Renal cortex interstitium (tissue), 11 donors: ENCODE results near the gene TDRKH. TPM values are rescaled to one million over a fixed set of nuclear protein-coding genes. Genes with fewer than 3 reads are reported as not detected.
"Not testable (repeated sequence)": the region's sequence is repeated elsewhere in the genome, so short reads cannot be mapped to it uniquely, and the experiment has no call there.

Source experiments
- DNase-seq, 11 donors: peaks; one replicate each; pipeline ENCODE4 v3.0.0-alpha.2; 2013; ENCODE audit warnings: low read depth in 9 of 11, low spot score in 4 of 11; ENCODE audit errors: extremely low read depth in 1 of 11
- polyA plus RNA-seq, 3 donors: library from polyadenylated mRNA; unstranded; fragments of 120-200 nt; gene quantifications; one replicate each; pipeline ENCODE4 v1.2.1, GENCODE V29; 2013; ENCODE audit not compliant: insufficient read length in 3 of 3

The TDRKH gene
- polyA plus RNA-seq, 3 donors, result 8.3 to 9.8 (median 9.0) TPM

GRCh38 chr1:151779852-151780251 is 10.4 kb downstream of the TDRKH start:
- DNase-seq, result no peak

- no peak for DNase-seq
Observed at GRCh38 chr1:151777317-151777716, 13.0 kb downstream of the TDRKH start.

GRCh38 chr1:151776665-151777062 is 13.6 kb downstream of the TDRKH start:
- no peak for DNase-seq

GRCh38 chr1:151775894-151776664 is 14.2 kb downstream of the TDRKH start:
- DNase-seq, result no peak

GRCh38 chr1:151774256-151774922 is 15.9 kb downstream of the TDRKH start:
- no peak for DNase-seq

- no peak for DNase-seq
Observed at GRCh38 chr1:151773702-151774101, 16.6 kb downstream of the TDRKH start.

GRCh38 chr1:151769270-151769669 is 21.0 kb downstream of the TDRKH start:
- not testable (repeated sequence) for DNase-seq

GRCh38 chr1:151768351-151769066 is 21.8 kb downstream of the TDRKH start:
- DNase-seq, result peak in 1 of 11 donors; percentile 1

- peak in 1 of 11 donors; percentile 2 for DNase-seq
Observed at GRCh38 chr1:151763990-151764389, 26.3 kb downstream of the TDRKH start.

GRCh38 chr1:151762941-151763921 is 27.1 kb downstream of the TDRKH start, which contains the start of gene MRPL9:
TSS of gene MRPL9 (minus strand) at chr1:151763496. CDS start at chr1:151763479, 17 bp downstream.
- peak; percentile 36 to 74 (median 69) for DNase-seq

GRCh38 chr1:151760597-151761385 is 29.5 kb downstream of the TDRKH start:
- no peak for DNase-seq

GRCh38 chr1:151759241-151759640 is 31.1 kb downstream of the TDRKH start:
- no peak for DNase-seq

- DNase-seq, result no peak
Observed at GRCh38 chr1:151756291-151756690, 34.0 kb downstream of the TDRKH start.

- no peak for DNase-seq
Observed at GRCh38 chr1:151741516-151741915, 48.8 kb downstream of the TDRKH start.

GRCh38 chr1:151739590-151740355 is 50.5 kb downstream of the TDRKH start:
- no peak for DNase-seq

- no peak for DNase-seq
Observed at GRCh38 chr1:151737479-151737878, 52.8 kb downstream of the TDRKH start.

GRCh38 chr1:151737026-151737425 is 53.3 kb downstream of the TDRKH start:
- DNase-seq, result no peak
